Adrenal gland (tissue), 5 donors: Measurements from ENCODE around the gene KCNAB2.

ENCODE experiments used
- POLR2A ChIP-seq, 2 donors: fragments of 450-650 bp; IDR thresholded peaks; one replicate each; pipeline ENCODE4 v1.6.1; 2017; ENCODE audit warnings: antibody characterized with exemption in 2 of 2, mild to moderate bottlenecking in 2 of 2, moderate library complexity in 1 of 2
- TF ChIP-seq, protein P1 (sequence below), 6 experiments: fragments of 450-650 bp in 4 of 6; fragments of 200-600 bp in 2 of 6; sonication (generic) in 1 of 6; IDR thresholded peaks; 1 replicate in 5 of 6; 2 replicates in 1 of 6; pipeline versions ENCODE4 v1.5.1 to v1.8.0; 2016 to 2021; ENCODE audit warnings: antibody characterized with exemption in 6 of 6, mild to moderate bottlenecking in 2 of 6, moderate library complexity in 1 of 6
- donor health status: DM: no; HTN: no; CAD: no.

DNA sequence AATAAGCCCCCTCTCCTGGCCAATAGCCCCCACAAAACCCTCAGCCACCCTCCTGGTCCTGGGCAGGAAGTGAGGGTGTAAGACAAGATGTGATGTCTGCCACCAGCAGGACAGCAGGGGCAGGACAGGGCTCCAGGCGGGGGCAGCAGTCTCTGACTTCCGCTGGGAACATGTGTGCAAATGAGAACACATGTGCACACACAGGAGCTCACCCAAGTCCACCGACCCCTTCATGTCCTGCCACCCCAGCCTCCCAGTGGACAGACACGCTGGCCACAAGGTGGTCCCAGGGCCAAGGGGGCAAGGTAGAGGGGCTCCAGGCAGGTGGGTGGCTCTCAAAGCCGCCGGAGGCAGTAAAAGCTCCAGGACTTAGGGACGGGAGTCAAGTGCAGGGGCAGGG lies 60.1 kb downstream of the KCNAB2 start:
- TF ChIP-seq, protein P1, sequence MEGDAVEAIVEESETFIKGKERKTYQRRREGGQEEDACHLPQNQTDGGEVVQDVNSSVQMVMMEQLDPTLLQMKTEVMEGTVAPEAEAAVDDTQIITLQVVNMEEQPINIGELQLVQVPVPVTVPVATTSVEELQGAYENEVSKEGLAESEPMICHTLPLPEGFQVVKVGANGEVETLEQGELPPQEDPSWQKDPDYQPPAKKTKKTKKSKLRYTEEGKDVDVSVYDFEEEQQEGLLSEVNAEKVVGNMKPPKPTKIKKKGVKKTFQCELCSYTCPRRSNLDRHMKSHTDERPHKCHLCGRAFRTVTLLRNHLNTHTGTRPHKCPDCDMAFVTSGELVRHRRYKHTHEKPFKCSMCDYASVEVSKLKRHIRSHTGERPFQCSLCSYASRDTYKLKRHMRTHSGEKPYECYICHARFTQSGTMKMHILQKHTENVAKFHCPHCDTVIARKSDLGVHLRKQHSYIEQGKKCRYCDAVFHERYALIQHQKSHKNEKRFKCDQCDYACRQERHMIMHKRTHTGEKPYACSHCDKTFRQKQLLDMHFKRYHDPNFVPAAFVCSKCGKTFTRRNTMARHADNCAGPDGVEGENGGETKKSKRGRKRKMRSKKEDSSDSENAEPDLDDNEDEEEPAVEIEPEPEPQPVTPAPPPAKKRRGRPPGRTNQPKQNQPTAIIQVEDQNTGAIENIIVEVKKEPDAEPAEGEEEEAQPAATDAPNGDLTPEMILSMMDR (IDR thresholded peaks at IDR 0.05) = no peak
- TF ChIP-seq POLR2A (IDR thresholded peaks at IDR 0.05) = no peak
